Urinary bladder (tissue), 4 donors: ENCODE measurements around the gene ACSS2. TPM values are rescaled to one million over a fixed set of nuclear protein-coding genes. Genes with fewer than 3 reads are reported as not detected.
"Not testable (repeated sequence)": the region's sequence is repeated elsewhere in the genome, so short reads cannot be mapped to it uniquely, and the experiment has no call there.

ENCODE experiments used
- DNase-seq: peaks from one replicate; pipeline ENCODE4 v3.0.0-alpha.2; 2015; ENCODE audit errors: extremely low spot score
- H3K27ac ChIP-seq: one replicate; pipeline ENCODE4 v1.5.1; 2013; ENCODE audit warnings: low read depth, mild to moderate bottlenecking, moderate library complexity
- H3K36me3 ChIP-seq: one replicate; pipeline ENCODE4 v1.6.1; 2013; ENCODE audit warnings: mild to moderate bottlenecking, moderate library complexity; ENCODE audit not compliant: insufficient read depth
- H3K4me1 ChIP-seq: one replicate; pipeline ENCODE4 v1.6.1; 2013; ENCODE audit warnings: mild to moderate bottlenecking, moderate library complexity; ENCODE audit not compliant: insufficient read depth
- H3K4me3 ChIP-seq: one replicate; pipeline ENCODE4 v1.5.1; 2013; ENCODE audit warnings: low read depth, low read length
- WGBS: extraction: QIAGEN DNeasy Blood & Tissue Kit; methylation state at CpG from one replicate; pipeline ENCODE4 v1.1.7; 2013; 5-methylcytosine and 5-hydroxymethylcytosine counted together
- polyA plus RNA-seq: library from polyadenylated mRNA; stranded (reverse); fragments of 200-250 nt; gene quantifications from one replicate; pipeline ENCODE4 v1.2.3, GENCODE V29; 2013
- total RNA-seq: library from RNA; depleted of rRNA; stranded (reverse); fragments of >200 nt; gene quantifications from one replicate; pipeline ENCODE4 v1.2.3, GENCODE V29; 2014
- donor health status: healthy with polysubstance abuse.
- donor health status: healthy.

The ACSS2 gene
- total and polyA plus RNA-seq, 2 donors: 21.7 to 29.5 TPM

DNA sequence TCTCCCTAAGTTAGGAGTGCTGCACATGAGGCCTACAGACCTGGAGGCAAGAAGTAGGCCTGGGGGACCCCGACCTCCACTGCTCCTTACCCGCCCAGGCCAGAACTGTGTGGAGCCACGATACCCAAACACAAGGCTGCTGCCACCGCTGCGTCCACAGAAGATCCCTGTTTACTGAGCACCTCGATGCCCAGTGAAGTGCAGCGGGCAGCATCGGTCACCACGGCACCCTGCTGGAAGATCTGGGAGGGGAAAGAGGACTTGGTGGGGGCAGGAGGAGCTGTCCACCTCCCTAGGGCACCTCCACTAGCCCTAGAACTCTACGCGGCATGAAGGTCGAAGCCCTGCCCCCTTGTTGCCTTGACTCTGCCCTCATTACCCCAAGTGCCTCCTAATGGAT lies 13.7 kb upstream of the ACSS2 start:
- Histone ChIP-seq H3K27ac (no peak overlapping the region), H3K4me1 (peaks cover 1% of the 10 kb centered on the region), H3K4me3 (no peak overlapping the region), H3K36me3 (no peaks in the 10 kb centered on the region)
- 95% methylated on average over 12 of the region's 12 CpGs for WGBS
- no peak for DNase-seq

DNA sequence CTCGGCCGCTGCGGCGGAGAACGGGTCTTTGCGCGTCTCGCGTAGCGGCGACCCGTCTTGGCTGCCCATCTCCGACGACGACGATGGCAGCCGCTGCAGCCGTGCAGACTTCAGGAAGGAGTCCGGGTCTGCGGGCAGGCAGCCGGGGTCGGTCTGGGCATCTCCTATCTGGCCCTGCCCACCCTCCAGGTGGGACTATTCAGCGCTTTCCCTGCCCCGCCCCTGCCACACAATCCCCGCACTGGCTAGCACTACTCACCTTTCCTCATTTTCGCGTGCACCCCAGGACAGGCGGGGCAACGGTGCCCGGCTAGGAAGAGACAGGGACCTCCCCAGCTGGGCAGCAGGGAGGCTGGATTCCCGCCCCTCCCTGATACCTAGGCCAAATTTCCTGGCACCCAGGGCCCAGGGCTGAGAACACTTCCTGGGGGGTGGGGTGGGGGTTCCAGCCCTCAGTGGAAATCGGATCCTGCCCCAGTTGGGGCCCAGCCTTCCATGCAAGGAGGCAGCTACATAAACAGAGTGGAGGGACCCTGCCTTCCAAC lies 12.9 kb upstream of the ACSS2 start:
- DNase-seq: no peak

GRCh38 chr20:34864216-34864615 lies 12.2 kb upstream of the ACSS2 start:
- Histone ChIP-seq H3K36me3 (no peaks in the 10 kb centered on the region), H3K4me1 (peaks cover 1% of the 10 kb centered on the region), H3K4me3 (no peak overlapping the region), H3K27ac (no peak overlapping the region)
- 93% methylated on average over 5 of the region's 5 CpGs for WGBS
- no peak for DNase-seq

More for the DNA sequence above, 12.9 kb upstream of the ACSS2 start:
- Histone ChIP-seq H3K4me3 (no peak overlapping the region), H3K4me1 (peaks cover 1% of the 10 kb centered on the region), H3K27ac (no peak overlapping the region), H3K36me3 (no peaks in the 10 kb centered on the region)
- 70% methylated on average over 32 of the region's 32 CpGs for WGBS

DNA sequence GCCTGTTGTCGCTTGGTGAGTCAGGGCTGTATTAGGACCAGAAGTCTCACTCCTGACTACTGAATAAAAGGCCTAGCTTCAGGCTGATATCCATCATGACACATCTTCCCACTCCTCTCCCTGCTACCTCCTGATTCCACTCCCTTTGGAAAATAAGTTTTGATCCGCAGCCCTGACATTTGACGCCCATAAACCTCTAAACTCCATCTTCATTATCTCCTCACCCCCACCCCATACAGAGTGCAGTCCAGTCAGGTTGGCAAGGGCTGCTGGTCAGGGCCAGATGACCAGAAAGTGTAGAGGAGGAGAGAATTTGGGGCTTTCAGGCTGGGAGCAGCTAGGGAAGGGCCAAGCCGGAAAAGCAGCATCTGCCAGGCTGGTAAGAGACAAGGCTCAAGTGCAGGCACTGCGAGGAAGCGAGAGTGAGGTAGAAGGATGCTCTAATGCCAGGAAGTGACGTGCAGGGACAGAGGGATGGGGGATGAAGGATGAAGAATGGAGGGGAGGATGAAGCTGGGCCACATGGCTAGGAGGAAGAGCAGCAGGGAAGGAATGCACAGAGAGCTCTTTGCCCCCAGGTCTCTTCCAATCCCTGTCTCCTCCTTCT lies 5.0 kb upstream of the ACSS2 start:
- Histone ChIP-seq H3K4me1 (peaks cover 1% of the 10 kb centered on the region), H3K27ac (no peak overlapping the region), H3K4me3 (no peak overlapping the region), H3K36me3 (no peaks in the 10 kb centered on the region)
- WGBS: 95% methylated on average over 7 of the region's 7 CpGs
- no peak for DNase-seq

DNA sequence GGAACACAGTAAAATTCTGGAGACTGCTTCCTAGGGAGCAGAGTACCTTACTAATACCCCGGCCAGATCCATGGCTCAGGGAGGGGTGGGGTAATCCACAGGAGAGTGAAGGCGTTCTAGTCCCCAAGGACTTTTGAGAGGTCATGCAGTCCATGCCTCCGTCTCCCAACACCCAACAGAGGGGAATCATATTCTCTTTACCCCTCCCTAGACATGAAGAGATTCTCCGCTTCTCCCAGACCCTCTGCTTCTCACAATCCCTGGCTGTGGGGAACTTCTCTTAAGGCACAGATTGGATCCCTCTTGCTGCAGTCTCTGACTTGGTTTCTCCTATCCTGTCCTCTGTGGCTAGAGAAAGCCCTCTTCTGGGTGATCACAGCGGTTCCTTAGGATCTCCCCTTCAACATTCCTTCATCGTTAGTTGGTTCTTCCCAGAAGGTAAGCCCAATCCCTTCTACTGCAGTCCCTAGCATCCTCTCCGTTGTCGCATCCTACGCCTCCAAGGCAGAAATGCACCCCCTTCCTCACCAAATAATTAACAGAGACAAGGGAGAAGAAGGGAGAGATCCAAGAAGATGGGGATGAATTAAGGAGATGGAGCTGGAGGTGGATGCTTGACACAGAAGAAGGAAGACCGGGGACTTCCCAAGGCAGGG lies 4.3 kb upstream of the ACSS2 start:
- Histone ChIP-seq H3K4me1 (peaks cover 1% of the 10 kb centered on the region), H3K4me3 (peak overlapping the region; percentile 67), H3K36me3 (no peaks in the 10 kb centered on the region), H3K27ac (no peak overlapping the region)
- no peak for DNase-seq
- 39% methylated on average over 10 of the region's 10 CpGs for WGBS

DNA sequence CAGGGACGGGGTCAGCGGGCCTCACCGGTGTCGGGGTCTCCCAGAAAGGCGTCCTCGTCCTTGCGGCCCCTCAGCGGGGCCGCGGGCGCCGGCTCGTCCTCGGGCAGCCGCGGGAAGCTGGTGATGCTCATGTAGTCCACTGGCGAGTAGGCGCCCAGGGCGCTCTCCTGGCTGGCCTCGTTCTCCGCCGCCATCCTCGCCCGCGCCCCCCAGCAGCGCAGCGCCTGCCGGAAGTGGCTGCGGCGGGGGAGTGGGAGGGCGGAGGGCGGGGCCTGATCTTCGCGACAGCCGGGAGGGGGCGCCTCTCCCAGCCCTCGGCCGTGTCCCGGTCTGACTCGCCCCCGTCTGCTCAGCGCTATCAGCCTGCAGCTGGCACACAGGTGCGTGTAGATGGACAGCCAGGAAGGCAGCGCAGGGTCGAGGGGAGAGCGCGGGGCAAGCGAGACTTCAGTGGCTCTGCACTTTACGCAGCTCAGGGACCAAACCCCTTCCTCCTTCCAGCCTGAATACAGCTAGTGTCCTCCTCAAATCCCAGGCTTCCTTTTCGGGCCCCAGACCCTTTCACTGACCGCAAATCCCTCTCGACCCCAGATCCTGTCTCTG lies 3.7 kb upstream of the ACSS2 start, which contains the start of gene GGT7:
Gene GGT7 (minus strand): TSS at position 235 of the 603 bp plus-strand sequence. CDS start 41 bp downstream, at position 194.
- H3K27ac ChIP-seq: no peak within 1 kb of the TSS
- H3K4me1 ChIP-seq: peaks cover under 1% of the 10 kb centered on the region
- no peaks in the 10 kb centered on the region for H3K36me3 ChIP-seq
- H3K4me3 ChIP-seq: peak within 1 kb of the TSS; percentile 67
- WGBS: 2% methylated on average over 52 of the region's 52 CpGs
- peak; percentile 21 for DNase-seq

DNA sequence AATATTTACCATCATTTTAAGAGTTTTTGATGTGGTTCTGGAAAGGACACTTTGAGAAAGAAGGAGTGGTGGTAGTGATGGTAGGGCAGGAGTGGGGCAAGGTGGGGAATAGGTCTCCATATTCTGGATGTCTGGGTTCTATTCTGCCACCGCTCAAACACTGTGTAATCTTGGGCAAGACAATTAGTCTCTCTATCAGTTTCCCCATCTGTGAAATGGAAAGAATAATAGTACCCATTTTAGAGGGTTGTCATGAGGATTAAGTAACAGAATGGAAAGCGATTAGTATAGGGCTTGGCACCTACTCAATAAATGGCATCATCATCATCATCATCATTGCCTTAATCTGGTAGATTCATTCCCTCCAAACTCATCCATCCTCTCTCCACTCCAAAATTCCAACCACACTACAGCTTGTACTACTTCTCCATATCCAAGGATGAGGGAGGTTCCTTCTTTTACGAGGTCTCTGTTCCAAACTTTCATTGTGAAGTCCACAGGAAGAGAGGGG lies 2.8 kb upstream of the ACSS2 start:
- Histone ChIP-seq H3K27ac (no peak overlapping the region), H3K4me1 (no peaks in the 10 kb centered on the region), H3K4me3 (no peak overlapping the region), H3K36me3 (no peaks in the 10 kb centered on the region)
- DNase-seq: no peak
- 56% methylated on average over 3 of the region's 3 CpGs for WGBS

DNA sequence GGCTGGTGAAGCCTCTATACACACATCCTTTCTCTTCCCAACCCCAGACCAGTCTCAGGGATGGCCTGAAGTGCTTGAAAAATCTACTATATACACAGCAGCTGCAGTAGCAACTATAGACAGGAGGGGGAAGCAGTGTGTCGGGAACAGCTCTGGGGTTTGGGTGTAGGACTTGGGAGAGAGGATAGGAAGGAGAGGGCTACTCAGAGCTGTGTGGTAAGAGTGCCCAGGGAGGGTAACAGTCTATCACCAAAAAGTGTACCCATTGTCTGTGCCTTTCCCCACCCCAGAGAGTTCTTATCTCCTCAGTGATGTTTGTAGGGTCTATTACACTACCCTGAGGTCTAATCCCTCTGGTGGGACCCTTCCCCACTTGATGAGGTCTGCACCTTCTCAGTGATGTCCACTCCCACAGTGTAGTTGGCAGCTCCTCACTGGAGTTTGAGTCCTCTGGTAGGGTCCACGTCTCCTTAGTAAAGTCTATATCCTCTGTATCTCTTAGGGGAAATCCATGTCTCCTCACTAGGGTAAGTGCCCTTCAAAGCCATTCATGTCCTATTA lies 2.2 kb upstream of the ACSS2 start:
- Histone ChIP-seq H3K36me3 (no peaks in the 10 kb centered on the region), H3K4me1 (no peaks in the 10 kb centered on the region), H3K4me3 (no peak overlapping the region), H3K27ac (no peak overlapping the region)
- DNase-seq: peak; percentile 42
- 28% methylated on average over 2 of the region's 2 CpGs for WGBS

DNA sequence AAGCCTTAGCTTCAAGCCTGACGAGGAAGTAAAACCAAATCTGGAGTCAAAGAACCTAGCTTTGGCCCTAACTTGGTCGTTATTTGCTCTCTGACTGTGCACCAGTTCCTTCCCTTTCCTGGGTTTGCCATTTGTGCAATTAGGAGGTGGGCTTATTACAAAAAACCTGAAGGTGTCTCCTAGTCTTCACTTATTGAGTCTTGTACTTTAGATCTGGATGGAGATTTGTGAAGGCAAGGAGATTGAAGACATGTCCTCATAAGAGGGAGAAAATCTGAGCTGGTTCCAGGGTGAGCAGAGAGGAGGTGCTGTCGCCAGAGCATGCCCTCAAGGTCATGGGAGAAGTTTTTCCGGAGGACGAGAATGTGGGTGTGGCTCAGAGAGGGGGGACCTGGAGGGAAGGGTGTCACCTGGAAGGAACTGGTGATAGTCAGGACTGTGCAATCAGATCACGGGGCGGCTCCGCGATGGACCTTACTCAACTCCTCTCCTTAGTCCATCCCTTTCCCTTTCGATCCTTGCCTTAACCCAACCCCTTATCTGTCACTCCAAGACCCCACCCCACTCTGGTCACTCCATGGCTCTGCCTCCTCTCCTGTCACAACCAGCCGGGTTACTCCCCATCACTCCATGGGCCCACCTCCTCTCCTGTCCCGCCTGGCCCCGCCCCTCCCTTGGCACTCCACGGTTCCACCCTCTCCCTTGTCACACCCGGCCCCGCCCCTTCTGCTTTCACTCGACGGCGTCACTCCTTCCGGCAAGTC lies 588 bp upstream of the ACSS2 start:
- H3K4me3 ChIP-seq: peak overlapping the region; percentile 33
- DNase-seq: peak; percentile 92
- no peaks in the 10 kb centered on the region for H3K4me1 ChIP-seq
- no peaks in the 10 kb centered on the region for H3K36me3 ChIP-seq
- 7% methylated on average over 20 of the region's 20 CpGs for WGBS
- H3K27ac ChIP-seq: peak overlapping the region; percentile 48

GRCh38 chr20:34880215-34880850 lies 3.9 kb downstream of the ACSS2 start:
- Histone ChIP-seq H3K27ac (no peak overlapping the region), H3K36me3 (peaks cover 2% of the 10 kb centered on the region), H3K4me1 (no peaks in the 10 kb centered on the region), H3K4me3 (no peak overlapping the region)
- 93% methylated on average over 6 of the region's 6 CpGs for WGBS
- DNase-seq: no peak

- not testable (repeated sequence) for H3K4me3 ChIP-seq, H3K4me1 ChIP-seq, DNase-seq, H3K27ac ChIP-seq, H3K36me3 ChIP-seq
- 83% methylated on average over 7 of the region's 7 CpGs for WGBS
These were observed 4.6 kb downstream of the ACSS2 start for GRCh38 chr20:34880971-34881370.

- no peak for DNase-seq
- peaks cover 2% of the 10 kb centered on the region for H3K36me3 ChIP-seq
- H3K4me1 ChIP-seq: no peaks in the 10 kb centered on the region
- WGBS: 41% methylated on average over 2 of the region's 2 CpGs
- H3K27ac ChIP-seq: no peak overlapping the region
- no peak overlapping the region for H3K4me3 ChIP-seq
These were observed 5.3 kb downstream of the ACSS2 start for GRCh38 chr20:34881689-34882088.
